Liver (tissue), 9 donors: ENCODE measurements around the gene EXOC3. TPM values are rescaled to one million over a fixed set of nuclear protein-coding genes. Genes with fewer than 3 reads are reported as not detected.

Experiments
- DNase-seq: peaks from one replicate; pipeline ENCODE4 v3.0.0-alpha.2; 2017; ENCODE audit warnings: low spot score
- H3K27ac ChIP-seq, 2 donors: one replicate each; pipeline ENCODE4 v1.7.0; 2013; ENCODE audit warnings: inconsistent platforms in 2 of 2, low read length in 2 of 2, control low read depth in 1 of 2, low read depth in 1 of 2, mild to moderate bottlenecking in 1 of 2
- H3K27me3 ChIP-seq, 4 donors: one replicate each; pipeline versions ENCODE4 v1.6.1 to v1.7.0; 2013; ENCODE audit warnings: low read length in 3 of 4, inconsistent platforms in 1 of 4, mild to moderate bottlenecking in 1 of 4, moderate library complexity in 1 of 4; ENCODE audit not compliant: control insufficient read depth in 4 of 4, insufficient read depth in 4 of 4
- H3K36me3 ChIP-seq, 4 donors: one replicate each; pipeline versions ENCODE4 v1.6.1 to v1.7.0; 2013; ENCODE audit warnings: low read length in 3 of 4, mild to moderate bottlenecking in 3 of 4, low read depth in 1 of 4, moderate library complexity in 1 of 4; ENCODE audit not compliant: control insufficient read depth in 4 of 4, insufficient read depth in 3 of 4
- H3K4me1 ChIP-seq, 4 donors: one replicate each; pipeline versions ENCODE4 v1.6.1 to v1.7.0; 2013; ENCODE audit warnings: low read length in 3 of 4, mild to moderate bottlenecking in 3 of 4, moderate library complexity in 1 of 4; ENCODE audit not compliant: control insufficient read depth in 4 of 4, insufficient read depth in 4 of 4
- H3K4me3 ChIP-seq, 3 donors: one replicate each; pipeline versions ENCODE4 v1.6.1 to v1.7.0; 2013; ENCODE audit warnings: low read length in 3 of 3, control low read depth in 1 of 3, low read depth in 1 of 3, mild to moderate bottlenecking in 1 of 3
- H3K9ac ChIP-seq, 2 donors: one replicate each; pipeline ENCODE4 v1.7.0; 2013; ENCODE audit warnings: low read length in 2 of 2, mild to moderate bottlenecking in 2 of 2, moderate library complexity in 2 of 2, control low read depth in 1 of 2, low read depth in 1 of 2
- H3K9me3 ChIP-seq, 4 donors: one replicate each; pipeline versions ENCODE4 v1.6.1 to v1.7.0; 2013; ENCODE audit warnings: low read length in 3 of 4; ENCODE audit not compliant: control insufficient read depth in 4 of 4
- EGR1 ChIP-seq, 2 donors: IDR thresholded peaks; 2 replicates each; pipeline ENCODE4 v1.6.1; 2016 to 2018; ENCODE audit warnings: antibody characterized with exemption in 2 of 2, low read depth in 2 of 2
- FOXA1 ChIP-seq: IDR thresholded peaks from 2 replicates; pipeline ENCODE4 v1.6.1; 2016; ENCODE audit warnings: antibody characterized with exemption
- FOXA2 ChIP-seq: IDR thresholded peaks from 2 replicates; pipeline ENCODE4 v1.6.1; 2016; ENCODE audit warnings: antibody characterized with exemption
- GABPA ChIP-seq, 2 donors: IDR thresholded peaks in 1 of 2; conservative IDR thresholded peaks in 1 of 2; 2 replicates each; pipeline ENCODE4 v1.6.1; 2016; ENCODE audit warnings: antibody characterized with exemption in 2 of 2, mild to moderate bottlenecking in 1 of 2, moderate library complexity in 1 of 2
- HNF4A ChIP-seq, 2 donors: conservative IDR thresholded peaks; 2 replicates each; pipeline ENCODE4 v1.6.1; 2016; ENCODE audit warnings: antibody characterized with exemption in 2 of 2, mild to moderate bottlenecking in 2 of 2
- HNF4G ChIP-seq: IDR thresholded peaks from 2 replicates; pipeline ENCODE4 v1.6.1; 2016; ENCODE audit warnings: antibody characterized with exemption
- JUND ChIP-seq, 2 donors: IDR thresholded peaks; 2 replicates each; pipeline ENCODE4 v1.6.1; 2016; ENCODE audit warnings: antibody characterized with exemption in 2 of 2
- NR2F2 ChIP-seq: IDR thresholded peaks from 2 replicates; pipeline ENCODE4 v1.6.1; 2016; ENCODE audit warnings: antibody characterized with exemption
- RAD21 ChIP-seq, 2 donors: IDR thresholded peaks; 2 replicates each; pipeline ENCODE4 v1.6.1; 2016; ENCODE audit warnings: antibody characterized with exemption in 2 of 2, mild to moderate bottlenecking in 2 of 2
- RXRA ChIP-seq, 2 donors: IDR thresholded peaks; 2 replicates each; pipeline ENCODE4 v1.6.1; 2017 to 2018; ENCODE audit warnings: antibody characterized with exemption in 2 of 2, mild to moderate bottlenecking in 1 of 2
- SP1 ChIP-seq: IDR thresholded peaks from 2 replicates; pipeline ENCODE4 v1.6.1; 2018; ENCODE audit warnings: antibody characterized with exemption, mild to moderate bottlenecking
- TAF1 ChIP-seq: conservative IDR thresholded peaks from 2 replicates; pipeline ENCODE4 v1.6.1; 2016; ENCODE audit warnings: antibody characterized with exemption, mild to moderate bottlenecking
- YY1 ChIP-seq: IDR thresholded peaks from 2 replicates; pipeline ENCODE4 v1.6.1; 2016; ENCODE audit warnings: antibody characterized with exemption, mild to moderate bottlenecking
- ZBTB33 ChIP-seq: IDR thresholded peaks from 2 replicates; pipeline ENCODE4 v1.6.1; 2016; ENCODE audit warnings: antibody characterized with exemption
- WGBS: extraction: QIAGEN DNeasy Blood & Tissue Kit; methylation state at CpG from one replicate; pipeline ENCODE4 v1.1.7; 2013; 5-methylcytosine and 5-hydroxymethylcytosine counted together
- polyA plus RNA-seq, 2 donors: library from polyadenylated mRNA; stranded (reverse) in 1 of 2; unstranded in 1 of 2; fragments of 200-250 nt in 1 of 2; fragments of >200 nt in 1 of 2; fragmentation: Nextera tagmentation in 1 of 2; extraction: Ambion mirVana in 1 of 2; gene quantifications; one replicate each; pipeline versions ENCODE4 v1.2.1 to v1.2.3, GENCODE V29; 2013 to 2015
- total RNA-seq, 2 donors: library from RNA; depleted of rRNA; stranded (reverse); fragments of >200 nt; gene quantifications; one replicate each; pipeline ENCODE4 v1.2.3, GENCODE V29; 2014
- TF ChIP-seq, protein P1 (sequence below): IDR thresholded peaks from 2 replicates; pipeline ENCODE4 v1.6.1; 2016; ENCODE audit warnings: antibody characterized with exemption, mild to moderate bottlenecking
- TF ChIP-seq, protein P2 (sequence below): fragments of 150-350 bp; IDR thresholded peaks from 2 replicates; pipeline ENCODE4 v1.5.1; 2017; ENCODE audit warnings: improper control_type of control experiment, low read depth, low read length; ENCODE audit not compliant: missing input control
- TF ChIP-seq, protein P3 (sequence below): IDR thresholded peaks from 2 replicates; pipeline ENCODE4 v1.6.1; 2016; ENCODE audit warnings: antibody characterized with exemption
- TF ChIP-seq, protein P4 (sequence below): IDR thresholded peaks from 2 replicates; pipeline ENCODE4 v1.6.1; 2016; ENCODE audit warnings: antibody characterized with exemption
- donor health status: healthy.
- donor health status: healthy.
- donor health status: healthy.
- donor health status: healthy.
- donor health status: healthy.

EXOC3 gene
- total and polyA plus RNA-seq, 4 donors = 12.4 to 23.9 (median 18.5) TPM

GRCh38 chr5:463301-463700 is 20.3 kb downstream of the EXOC3 start:
- Histone ChIP-seq H3K36me3 (peaks cover 14 to 67% (median 31%) of the 10 kb centered on the region in 4 donors), H3K27ac (no peak overlapping the region), H3K27me3 (no peaks in the 10 kb centered on the region), H3K4me3 (no peak overlapping the region), H3K4me1 (no peaks in the 10 kb centered on the region), H3K9me3 (no peaks in the 10 kb centered on the region), H3K9ac (no peak overlapping the region)
- DNase-seq = no peak
- TF ChIP-seq YY1 (no peak), HNF4G (no peak), HNF4A (conservative IDR thresholded peaks at IDR 0.05) (no peak), FOXA1 (no peak), JUND (IDR thresholded peaks at IDR 0.05) (no peak), RXRA (IDR thresholded peaks at IDR 0.05) (no peak), RAD21 (IDR thresholded peaks at IDR 0.05) (no peak), TAF1 (no peak), NR2F2 (no peak), ZBTB33 (no peak), GABPA (IDR thresholded peaks at IDR 0.05 in 1 of 2, conservative IDR thresholded peaks at IDR 0.05 in 1 of 2) (no peak), EGR1 (IDR thresholded peaks at IDR 0.05; ENCODE audit: low read depth in 2 of 2) (no peak), SP1 (no peak), FOXA2 (no peak)
- TF ChIP-seq, protein P1, sequence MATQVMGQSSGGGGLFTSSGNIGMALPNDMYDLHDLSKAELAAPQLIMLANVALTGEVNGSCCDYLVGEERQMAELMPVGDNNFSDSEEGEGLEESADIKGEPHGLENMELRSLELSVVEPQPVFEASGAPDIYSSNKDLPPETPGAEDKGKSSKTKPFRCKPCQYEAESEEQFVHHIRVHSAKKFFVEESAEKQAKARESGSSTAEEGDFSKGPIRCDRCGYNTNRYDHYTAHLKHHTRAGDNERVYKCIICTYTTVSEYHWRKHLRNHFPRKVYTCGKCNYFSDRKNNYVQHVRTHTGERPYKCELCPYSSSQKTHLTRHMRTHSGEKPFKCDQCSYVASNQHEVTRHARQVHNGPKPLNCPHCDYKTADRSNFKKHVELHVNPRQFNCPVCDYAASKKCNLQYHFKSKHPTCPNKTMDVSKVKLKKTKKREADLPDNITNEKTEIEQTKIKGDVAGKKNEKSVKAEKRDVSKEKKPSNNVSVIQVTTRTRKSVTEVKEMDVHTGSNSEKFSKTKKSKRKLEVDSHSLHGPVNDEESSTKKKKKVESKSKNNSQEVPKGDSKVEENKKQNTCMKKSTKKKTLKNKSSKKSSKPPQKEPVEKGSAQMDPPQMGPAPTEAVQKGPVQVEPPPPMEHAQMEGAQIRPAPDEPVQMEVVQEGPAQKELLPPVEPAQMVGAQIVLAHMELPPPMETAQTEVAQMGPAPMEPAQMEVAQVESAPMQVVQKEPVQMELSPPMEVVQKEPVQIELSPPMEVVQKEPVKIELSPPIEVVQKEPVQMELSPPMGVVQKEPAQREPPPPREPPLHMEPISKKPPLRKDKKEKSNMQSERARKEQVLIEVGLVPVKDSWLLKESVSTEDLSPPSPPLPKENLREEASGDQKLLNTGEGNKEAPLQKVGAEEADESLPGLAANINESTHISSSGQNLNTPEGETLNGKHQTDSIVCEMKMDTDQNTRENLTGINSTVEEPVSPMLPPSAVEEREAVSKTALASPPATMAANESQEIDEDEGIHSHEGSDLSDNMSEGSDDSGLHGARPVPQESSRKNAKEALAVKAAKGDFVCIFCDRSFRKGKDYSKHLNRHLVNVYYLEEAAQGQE = no peak
- TF ChIP-seq, protein P2, sequence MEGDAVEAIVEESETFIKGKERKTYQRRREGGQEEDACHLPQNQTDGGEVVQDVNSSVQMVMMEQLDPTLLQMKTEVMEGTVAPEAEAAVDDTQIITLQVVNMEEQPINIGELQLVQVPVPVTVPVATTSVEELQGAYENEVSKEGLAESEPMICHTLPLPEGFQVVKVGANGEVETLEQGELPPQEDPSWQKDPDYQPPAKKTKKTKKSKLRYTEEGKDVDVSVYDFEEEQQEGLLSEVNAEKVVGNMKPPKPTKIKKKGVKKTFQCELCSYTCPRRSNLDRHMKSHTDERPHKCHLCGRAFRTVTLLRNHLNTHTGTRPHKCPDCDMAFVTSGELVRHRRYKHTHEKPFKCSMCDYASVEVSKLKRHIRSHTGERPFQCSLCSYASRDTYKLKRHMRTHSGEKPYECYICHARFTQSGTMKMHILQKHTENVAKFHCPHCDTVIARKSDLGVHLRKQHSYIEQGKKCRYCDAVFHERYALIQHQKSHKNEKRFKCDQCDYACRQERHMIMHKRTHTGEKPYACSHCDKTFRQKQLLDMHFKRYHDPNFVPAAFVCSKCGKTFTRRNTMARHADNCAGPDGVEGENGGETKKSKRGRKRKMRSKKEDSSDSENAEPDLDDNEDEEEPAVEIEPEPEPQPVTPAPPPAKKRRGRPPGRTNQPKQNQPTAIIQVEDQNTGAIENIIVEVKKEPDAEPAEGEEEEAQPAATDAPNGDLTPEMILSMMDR = no peak
- TF ChIP-seq, protein P3, sequence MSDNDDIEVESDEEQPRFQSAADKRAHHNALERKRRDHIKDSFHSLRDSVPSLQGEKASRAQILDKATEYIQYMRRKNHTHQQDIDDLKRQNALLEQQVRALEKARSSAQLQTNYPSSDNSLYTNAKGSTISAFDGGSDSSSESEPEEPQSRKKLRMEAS = no peak
- TF ChIP-seq, protein P4, sequence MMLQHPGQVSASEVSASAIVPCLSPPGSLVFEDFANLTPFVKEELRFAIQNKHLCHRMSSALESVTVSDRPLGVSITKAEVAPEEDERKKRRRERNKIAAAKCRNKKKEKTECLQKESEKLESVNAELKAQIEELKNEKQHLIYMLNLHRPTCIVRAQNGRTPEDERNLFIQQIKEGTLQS = no peak
- 90% methylated on average over 7 of the region's 7 CpGs for WGBS
